PFSK-1 (cell line): ENCODE results near the gene TMEM271.
A peak's percentile ranks its signal among the peaks of the same experiment; 100 is the strongest.

Source experiments
- FOXP2 ChIP-seq: optimal IDR thresholded peaks from 2 replicates; pipeline ENCODE3; 2011; ENCODE audit warnings: borderline replicate concordance, control low read depth, inconsistent platforms; ENCODE audit not compliant: insufficient read depth; ENCODE audit errors: extremely low read length, extremely low read depth
- POLR2AphosphoS5 ChIP-seq: IDR thresholded peaks from 2 replicates; pipeline ENCODE4 v1.6.1; 2012; ENCODE audit warnings: low read depth, mild to moderate bottlenecking, control low read depth, low read length, moderate library complexity
- SIN3A ChIP-seq: IDR thresholded peaks from 2 replicates; pipeline ENCODE4 v1.6.1; 2012; ENCODE audit warnings: mild to moderate bottlenecking, low read length, moderate library complexity, borderline replicate concordance; ENCODE audit not compliant: insufficient read depth
- TAF1 ChIP-seq: IDR thresholded peaks from 2 replicates; pipeline ENCODE4 v1.6.1; 2012; ENCODE audit warnings: low read length, control low read depth, borderline replicate concordance; ENCODE audit not compliant: insufficient read depth
- TF ChIP-seq, protein P1 (sequence below), 2 experiments: IDR thresholded peaks; 2 replicates each; pipeline versions ENCODE4 v1.6.1 to v1.8.0; 2011 to 2012; ENCODE audit warnings: low read depth in 2 of 2, low read length in 2 of 2, control low read depth in 1 of 2, inconsistent platforms in 1 of 2, mild to moderate bottlenecking in 1 of 2, moderate library complexity in 1 of 2; ENCODE audit not compliant: insufficient read depth in 1 of 2

The TMEM271 gene

DNA sequence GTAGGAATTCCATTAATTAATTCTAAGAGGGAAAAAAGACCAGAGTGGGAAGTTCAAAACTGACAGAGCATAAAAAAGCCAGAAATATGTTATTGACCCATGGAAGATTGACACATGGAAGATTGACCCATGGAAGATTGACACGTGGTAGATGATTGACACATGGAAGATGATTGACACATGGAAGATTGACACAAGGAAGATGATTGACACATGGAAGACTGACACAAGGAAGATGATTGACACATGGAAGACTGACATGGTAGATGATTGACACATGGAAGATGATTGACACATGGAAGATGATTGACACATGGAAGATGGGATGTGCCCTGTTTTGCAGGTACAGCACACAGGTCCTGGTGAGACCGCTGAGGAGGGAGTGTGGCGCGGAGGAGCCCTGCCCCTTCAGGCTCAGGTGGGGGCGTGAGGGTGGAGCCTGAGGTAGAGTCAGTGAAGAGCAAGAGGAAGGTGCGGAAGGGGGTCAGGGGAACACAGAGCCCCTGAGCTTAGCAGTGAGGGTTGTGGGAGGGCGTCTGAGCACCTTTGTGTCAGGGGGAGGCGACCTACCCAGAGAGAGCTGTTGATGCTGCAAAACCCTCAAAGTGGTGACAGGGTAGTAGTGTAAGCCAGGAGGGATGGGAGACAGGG is 33.4 kb upstream of the TMEM271 start:
- TF ChIP-seq TAF1 (no peak), SIN3A (no peak), FOXP2 (no peak)

DNA sequence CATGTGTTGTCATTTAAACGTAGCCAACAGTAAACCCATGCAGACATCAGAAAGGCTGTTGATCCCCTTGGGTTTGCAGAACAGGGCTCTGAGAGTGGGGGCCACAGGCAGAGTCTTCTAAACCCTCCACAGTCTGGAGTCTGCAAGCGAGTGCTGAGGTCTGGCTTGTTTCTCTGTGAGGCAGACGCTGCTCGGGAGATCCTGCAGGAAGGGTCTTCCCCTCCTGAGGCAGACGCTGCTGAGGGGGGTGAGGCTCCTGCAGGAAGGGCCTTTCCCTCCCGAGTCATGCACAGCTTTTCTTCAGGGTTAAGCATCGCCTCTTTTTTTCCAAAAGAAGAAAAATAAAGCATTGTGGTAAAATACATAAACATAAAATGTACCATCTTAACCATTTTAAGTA is 32.1 kb upstream of the TMEM271 start:
- TF ChIP-seq TAF1, result no peak

DNA sequence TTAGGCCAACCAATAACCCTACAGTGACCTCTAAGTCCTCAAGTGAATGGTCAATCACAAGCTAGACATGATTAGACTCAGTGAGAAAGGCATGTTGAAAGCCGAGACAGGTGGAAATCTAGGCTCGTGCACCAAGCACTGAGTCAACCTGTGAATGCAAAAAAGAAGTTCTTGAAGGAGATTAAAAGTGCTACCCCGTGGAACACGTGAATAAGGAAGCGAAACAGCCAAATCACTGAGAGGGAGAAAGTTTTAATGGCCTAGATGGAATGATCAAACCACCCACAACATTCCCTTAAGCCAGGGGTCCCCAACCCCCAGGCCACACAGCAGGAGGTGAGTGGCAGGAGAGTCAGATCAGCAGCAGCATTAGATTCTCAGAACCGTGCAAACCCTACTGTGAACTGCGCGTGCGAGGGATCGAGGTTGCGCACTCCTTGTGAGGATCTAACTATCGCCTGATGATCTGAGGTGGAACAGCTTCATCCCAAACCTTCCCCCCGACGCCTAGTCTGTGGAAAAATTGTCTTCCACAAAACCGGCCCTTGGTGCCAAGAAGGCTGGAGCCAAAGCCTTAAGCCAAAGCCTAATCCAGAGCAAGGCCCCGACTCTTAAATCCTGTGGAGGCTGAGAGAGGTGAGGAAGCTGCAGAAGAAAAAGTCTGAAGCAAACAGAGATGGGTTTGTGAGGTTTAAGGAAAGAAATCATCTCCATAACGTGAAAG is 29.8 kb upstream of the TMEM271 start:
- TF ChIP-seq, protein P1, sequence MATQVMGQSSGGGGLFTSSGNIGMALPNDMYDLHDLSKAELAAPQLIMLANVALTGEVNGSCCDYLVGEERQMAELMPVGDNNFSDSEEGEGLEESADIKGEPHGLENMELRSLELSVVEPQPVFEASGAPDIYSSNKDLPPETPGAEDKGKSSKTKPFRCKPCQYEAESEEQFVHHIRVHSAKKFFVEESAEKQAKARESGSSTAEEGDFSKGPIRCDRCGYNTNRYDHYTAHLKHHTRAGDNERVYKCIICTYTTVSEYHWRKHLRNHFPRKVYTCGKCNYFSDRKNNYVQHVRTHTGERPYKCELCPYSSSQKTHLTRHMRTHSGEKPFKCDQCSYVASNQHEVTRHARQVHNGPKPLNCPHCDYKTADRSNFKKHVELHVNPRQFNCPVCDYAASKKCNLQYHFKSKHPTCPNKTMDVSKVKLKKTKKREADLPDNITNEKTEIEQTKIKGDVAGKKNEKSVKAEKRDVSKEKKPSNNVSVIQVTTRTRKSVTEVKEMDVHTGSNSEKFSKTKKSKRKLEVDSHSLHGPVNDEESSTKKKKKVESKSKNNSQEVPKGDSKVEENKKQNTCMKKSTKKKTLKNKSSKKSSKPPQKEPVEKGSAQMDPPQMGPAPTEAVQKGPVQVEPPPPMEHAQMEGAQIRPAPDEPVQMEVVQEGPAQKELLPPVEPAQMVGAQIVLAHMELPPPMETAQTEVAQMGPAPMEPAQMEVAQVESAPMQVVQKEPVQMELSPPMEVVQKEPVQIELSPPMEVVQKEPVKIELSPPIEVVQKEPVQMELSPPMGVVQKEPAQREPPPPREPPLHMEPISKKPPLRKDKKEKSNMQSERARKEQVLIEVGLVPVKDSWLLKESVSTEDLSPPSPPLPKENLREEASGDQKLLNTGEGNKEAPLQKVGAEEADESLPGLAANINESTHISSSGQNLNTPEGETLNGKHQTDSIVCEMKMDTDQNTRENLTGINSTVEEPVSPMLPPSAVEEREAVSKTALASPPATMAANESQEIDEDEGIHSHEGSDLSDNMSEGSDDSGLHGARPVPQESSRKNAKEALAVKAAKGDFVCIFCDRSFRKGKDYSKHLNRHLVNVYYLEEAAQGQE (IDR thresholded peaks at IDR 0.05; ENCODE audit: insufficient read depth in 1 of 2, low read depth in 2 of 2, low read length in 2 of 2), result no peak
- no peak for TF ChIP-seq FOXP2
- no peak for TF ChIP-seq POLR2AphosphoS5
- no peak for TF ChIP-seq TAF1
- TF ChIP-seq SIN3A, result no peak

DNA sequence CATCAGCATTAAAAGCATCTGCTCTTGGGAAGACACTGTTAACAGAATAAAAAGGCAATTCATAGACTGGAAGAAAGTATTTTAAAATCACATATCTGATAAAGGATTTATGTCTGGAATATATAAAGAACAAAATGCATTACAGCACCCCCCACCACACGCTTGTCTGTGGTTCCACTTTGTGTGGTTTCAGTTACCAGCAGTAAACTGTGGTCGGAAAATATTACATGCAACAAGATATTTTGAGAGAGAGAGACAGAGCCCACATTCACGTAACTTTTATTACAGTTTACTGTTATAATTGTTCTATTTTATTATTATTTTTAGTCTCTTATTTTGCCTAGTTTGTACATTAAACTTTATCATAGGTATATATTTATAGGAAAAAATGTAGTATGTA is 28.0 kb upstream of the TMEM271 start:
- TF ChIP-seq POLR2AphosphoS5 (no peak), FOXP2 (no peak), SIN3A (no peak), TAF1 (no peak)
- TF ChIP-seq, protein P1 (IDR thresholded peaks at IDR 0.05; ENCODE audit: insufficient read depth in 1 of 2, low read depth in 2 of 2, low read length in 2 of 2), result no peak

GRCh38 chr4:602559-602942 is 26.5 kb upstream of the TMEM271 start:
- TF ChIP-seq POLR2AphosphoS5, result no peak
- TF ChIP-seq FOXP2, result peak; percentile 24
- no peak for TF ChIP-seq SIN3A
- TF ChIP-seq, protein P1 (IDR thresholded peaks at IDR 0.05; ENCODE audit: insufficient read depth in 1 of 2, low read depth in 2 of 2, low read length in 2 of 2), result no peak
- no peak for TF ChIP-seq TAF1

DNA sequence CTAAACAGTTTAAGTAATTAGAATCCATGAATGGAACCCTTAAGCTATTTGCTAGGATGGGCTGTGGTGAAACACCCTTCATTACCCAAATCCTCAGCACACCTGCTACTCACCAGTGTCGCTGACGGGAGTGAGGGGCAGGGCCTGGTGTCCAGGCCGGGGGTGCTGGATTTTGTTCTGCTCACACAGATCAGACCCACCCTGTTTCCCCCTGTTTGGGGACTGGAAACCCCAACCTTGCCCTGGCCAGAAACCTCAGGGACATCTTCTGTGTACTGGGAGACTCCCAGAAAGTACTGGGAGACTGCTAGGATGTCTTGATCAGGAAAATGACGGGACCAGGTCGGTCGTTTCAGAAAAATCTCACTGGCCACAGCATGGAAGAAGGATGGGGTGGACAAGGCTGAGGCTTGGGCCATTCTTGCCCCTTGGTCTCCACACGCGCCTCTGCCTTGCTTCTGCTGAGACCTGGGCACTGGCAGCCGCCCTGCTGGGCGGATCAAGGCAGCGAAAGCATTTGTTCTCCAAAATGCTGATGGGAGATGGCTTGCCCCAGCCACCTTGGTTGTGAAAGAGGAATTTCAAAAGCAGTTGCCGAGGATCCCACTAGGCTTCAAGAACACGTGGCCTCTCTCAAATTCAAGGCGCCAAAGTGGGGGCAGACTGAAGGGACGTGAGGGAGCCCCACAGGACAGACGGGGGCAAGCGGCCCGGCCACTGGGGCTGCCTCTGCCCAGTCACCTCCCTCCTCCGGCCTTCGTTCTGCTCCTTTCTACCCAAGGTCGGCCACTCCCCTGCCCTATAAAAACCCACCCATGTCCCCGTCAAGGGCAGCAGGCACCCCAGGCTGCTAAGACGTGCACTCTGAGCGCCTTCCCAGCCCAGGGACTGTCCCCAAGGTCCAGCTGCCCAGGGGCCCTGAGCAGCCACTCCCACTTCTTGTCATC is 25.8 kb upstream of the TMEM271 start:
- TF ChIP-seq POLR2AphosphoS5 (no peak), FOXP2 (no peak), TAF1 (no peak), SIN3A (no peak)
- TF ChIP-seq, protein P1 (IDR thresholded peaks at IDR 0.05; ENCODE audit: insufficient read depth in 1 of 2, low read depth in 2 of 2, low read length in 2 of 2), result no peak
